ENCODE data around the gene ANKMY2.

ANKMY2 gene

DNA sequence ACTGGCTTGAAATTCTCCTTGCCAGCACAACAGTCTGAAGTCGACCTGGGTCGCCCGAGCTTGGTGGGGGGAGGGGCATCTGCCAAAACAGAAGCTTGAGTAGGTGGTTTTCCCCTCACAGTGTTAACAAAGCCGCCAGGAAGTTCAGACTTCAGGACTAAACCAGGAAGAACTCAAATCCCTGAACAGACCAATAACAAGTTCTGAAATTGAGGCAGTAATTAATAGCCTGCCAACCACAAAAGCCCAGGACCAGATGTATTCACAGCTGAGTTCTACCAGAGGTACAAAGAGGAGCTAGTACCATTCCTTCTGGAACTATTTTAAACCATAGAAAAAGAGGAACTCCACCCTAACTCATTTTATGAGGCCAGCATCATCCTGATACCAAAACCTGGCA lies 73.6 kb downstream of the ANKMY2 start:
- ChIA-PET POLR2A (no interaction called here), CTCF (no interaction called here)
- TF ChIP-seq TARDBP (IDR thresholded peaks at IDR 0.05) (no peak), SUZ12 (IDR thresholded peaks at IDR 0.05) (no peak), FOXM1 (IDR thresholded peaks at IDR 0.05; ENCODE audit: borderline replicate concordance) (no peak), ZNF384 (IDR thresholded peaks at IDR 0.05) (no peak), SP1 (IDR thresholded peaks at IDR 0.05) (no peak)
- DNase-seq (ENCODE audit: extremely low spot score): no peak

GRCh38 chr7:16564909-16565426 lies 80.6 kb downstream of the ANKMY2 start:
- peak; percentile 53 for DNase-seq (ENCODE audit: extremely low spot score)
- CTCF ChIA-PET: interaction anchor here (0.6 to 1.9 kb wide), 20 partner anchors 10 to 487 kb away, joined by 3 to 15 read pairs (median 4); partner anchors contain the start of gene SOSTDC1
- POLR2A ChIA-PET: interaction anchor here (1.0 to 1.4 kb wide), 2 partner anchors 81 to 144 kb away, joined by 4 to 10 read pairs; partner anchors contain the start of genes ANKMY2, BZW2 and CRPPA
- no peak for TF ChIP-seq SP1 (IDR thresholded peaks at IDR 0.05)
- TF ChIP-seq CTBP1 (IDR thresholded peaks at IDR 0.05; ENCODE audit: borderline replicate concordance): no peak
- TF ChIP-seq HDGF (IDR thresholded peaks at IDR 0.05; ENCODE audit: borderline replicate concordance): no peak
- TF ChIP-seq ARNT (IDR thresholded peaks at IDR 0.05): no peak
- no peak for TF ChIP-seq L3MBTL2 (conservative IDR thresholded peaks at IDR 0.05)

DNA sequence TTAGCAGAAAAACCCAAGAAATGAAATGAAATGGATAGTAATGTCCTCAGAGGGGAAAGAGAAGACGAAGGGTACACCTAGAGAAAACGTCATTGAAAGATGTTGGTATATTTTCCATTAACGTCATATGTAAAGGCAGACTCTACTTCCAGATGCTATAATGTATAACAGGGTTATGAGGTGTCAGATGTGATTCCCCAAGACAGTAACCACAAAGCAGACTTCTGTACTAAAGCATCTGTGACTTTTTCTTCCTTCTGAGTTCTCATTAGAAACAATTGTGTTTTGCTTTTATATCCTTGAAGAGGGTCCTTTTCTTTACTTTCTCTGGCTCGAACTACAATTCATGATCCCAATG lies 81.6 kb downstream of the ANKMY2 start:
- CTCF ChIA-PET: interaction anchor here (0.6 to 1.4 kb wide), 14 partner anchors 9 to 484 kb away, joined by 3 to 15 read pairs (median 3); no protein-coding TSS in a partner anchor
- TF ChIP-seq ELF4 (IDR thresholded peaks at IDR 0.05) (no peak), PKNOX1 (IDR thresholded peaks at IDR 0.05) (no peak), NFRKB (IDR thresholded peaks at IDR 0.05) (no peak), HDGF (IDR thresholded peaks at IDR 0.05; ENCODE audit: borderline replicate concordance) (no peak), ZNF384 (IDR thresholded peaks at IDR 0.05) (no peak), FOXK2 (IDR thresholded peaks at IDR 0.05) (no peak), TARDBP (IDR thresholded peaks at IDR 0.05) (no peak), LEF1 (IDR thresholded peaks at IDR 0.05; ENCODE audit: borderline replicate concordance) (no peak), CTBP1 (IDR thresholded peaks at IDR 0.05; ENCODE audit: borderline replicate concordance) (no peak), FOXM1 (IDR thresholded peaks at IDR 0.05; ENCODE audit: borderline replicate concordance) (no peak), ARNT (IDR thresholded peaks at IDR 0.05) (no peak), BHLHE40 (IDR thresholded peaks at IDR 0.05; ENCODE audit: borderline replicate concordance) (no peak), L3MBTL2 (conservative IDR thresholded peaks at IDR 0.05) (no peak), SP1 (IDR thresholded peaks at IDR 0.05) (no peak), SUZ12 (IDR thresholded peaks at IDR 0.05) (no peak), FOXA1 (IDR thresholded peaks at IDR 0.05) (no peak)
- POLR2A ChIA-PET: interaction anchor here (1.4 kb wide), 1 partner anchor 143 kb away, joined by 10 read pairs; the partner anchor contains the start of gene CRPPA
- no peak for DNase-seq (ENCODE audit: extremely low spot score)

DNA sequence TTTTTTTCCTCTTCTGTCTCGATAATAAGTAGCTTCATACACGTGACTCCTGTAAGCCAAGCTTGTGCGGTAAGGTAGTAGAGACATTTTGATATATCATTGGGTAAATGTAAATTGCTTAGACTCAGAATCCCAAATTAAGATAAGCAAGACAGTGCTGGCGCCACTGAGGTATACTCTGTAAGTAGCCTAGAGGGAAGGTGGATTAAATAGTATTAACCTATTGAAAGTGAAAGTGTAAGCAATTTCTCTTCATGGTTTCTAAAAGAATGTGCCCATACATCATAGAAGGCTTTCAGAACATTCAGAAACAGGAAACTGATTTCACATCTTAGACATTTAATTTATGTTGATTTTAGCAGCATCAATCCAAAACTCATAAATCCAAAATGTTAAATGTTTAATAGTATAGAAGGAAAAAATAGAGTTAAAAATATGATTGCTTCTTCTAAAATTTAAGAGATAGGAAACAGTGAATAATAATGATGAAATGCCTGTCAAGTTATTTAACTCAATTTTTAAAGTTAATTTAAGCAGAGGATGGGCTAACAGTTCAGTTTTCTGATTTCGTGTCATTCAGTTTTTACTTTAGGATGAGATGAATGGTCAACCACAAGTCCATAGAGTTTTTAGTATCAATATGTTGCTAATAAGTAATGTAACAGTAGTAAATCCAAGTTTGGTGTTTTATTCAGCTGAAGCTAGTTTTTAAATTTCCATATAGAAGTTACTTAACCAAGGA lies 82.1 kb downstream of the ANKMY2 start:
- DNase-seq (ENCODE audit: extremely low spot score): no peak
- ChIA-PET CTCF (no interaction called here), POLR2A (no interaction called here)
- TF ChIP-seq FOXK2 (IDR thresholded peaks at IDR 0.05): no peak
- TF ChIP-seq HDGF (IDR thresholded peaks at IDR 0.05; ENCODE audit: borderline replicate concordance): no peak
- TF ChIP-seq FOXM1 (IDR thresholded peaks at IDR 0.05; ENCODE audit: borderline replicate concordance): no peak
- TF ChIP-seq L3MBTL2 (conservative IDR thresholded peaks at IDR 0.05): no peak
- TF ChIP-seq SUZ12 (IDR thresholded peaks at IDR 0.05): no peak
- TF ChIP-seq SP1 (IDR thresholded peaks at IDR 0.05): no peak
- no peak for TF ChIP-seq ARNT (IDR thresholded peaks at IDR 0.05)

GRCh38 chr7:16562456-16563220 lies 82.9 kb downstream of the ANKMY2 start:
- no peak for DNase-seq (ENCODE audit: extremely low spot score)
- no peak for TF ChIP-seq FOXA1 (IDR thresholded peaks at IDR 0.05)
- TF ChIP-seq FOXK2 (IDR thresholded peaks at IDR 0.05): no peak
- TF ChIP-seq SP1 (IDR thresholded peaks at IDR 0.05): no peak
- no peak for TF ChIP-seq SUZ12 (IDR thresholded peaks at IDR 0.05)
- TF ChIP-seq TARDBP (IDR thresholded peaks at IDR 0.05): no peak
- no peak for TF ChIP-seq BHLHE40 (IDR thresholded peaks at IDR 0.05; ENCODE audit: borderline replicate concordance)
- no peak for TF ChIP-seq LEF1 (IDR thresholded peaks at IDR 0.05; ENCODE audit: borderline replicate concordance)
- no peak for TF ChIP-seq ELF4 (IDR thresholded peaks at IDR 0.05)
- TF ChIP-seq NFRKB (IDR thresholded peaks at IDR 0.05): no peak
- no peak for TF ChIP-seq L3MBTL2 (conservative IDR thresholded peaks at IDR 0.05)
- TF ChIP-seq ZNF384 (IDR thresholded peaks at IDR 0.05): no peak
- TF ChIP-seq PKNOX1 (IDR thresholded peaks at IDR 0.05): no peak
- TF ChIP-seq CTBP1 (IDR thresholded peaks at IDR 0.05; ENCODE audit: borderline replicate concordance): no peak
- TF ChIP-seq ARNT (IDR thresholded peaks at IDR 0.05): no peak
- TF ChIP-seq HDGF (IDR thresholded peaks at IDR 0.05; ENCODE audit: borderline replicate concordance): no peak
- ChIA-PET POLR2A (no interaction called here), CTCF (no interaction called here)

- ChIA-PET POLR2A (no interaction called here), CTCF (no interaction called here)
- TF ChIP-seq CTBP1 (IDR thresholded peaks at IDR 0.05; ENCODE audit: borderline replicate concordance): no peak
- no peak for TF ChIP-seq HDGF (IDR thresholded peaks at IDR 0.05; ENCODE audit: borderline replicate concordance)
- no peak for TF ChIP-seq FOXK2 (IDR thresholded peaks at IDR 0.05)
- TF ChIP-seq PKNOX1 (IDR thresholded peaks at IDR 0.05): no peak
- no peak for TF ChIP-seq NFRKB (IDR thresholded peaks at IDR 0.05)
- no peak for TF ChIP-seq FOXA1 (IDR thresholded peaks at IDR 0.05)
- no peak for TF ChIP-seq TARDBP (IDR thresholded peaks at IDR 0.05)
- TF ChIP-seq FOXM1 (IDR thresholded peaks at IDR 0.05; ENCODE audit: borderline replicate concordance): no peak
- TF ChIP-seq ELF4 (IDR thresholded peaks at IDR 0.05): no peak
- TF ChIP-seq LEF1 (IDR thresholded peaks at IDR 0.05; ENCODE audit: borderline replicate concordance): no peak
- TF ChIP-seq L3MBTL2 (conservative IDR thresholded peaks at IDR 0.05): no peak
- TF ChIP-seq ARNT (IDR thresholded peaks at IDR 0.05): no peak
- TF ChIP-seq SP1 (IDR thresholded peaks at IDR 0.05): no peak
- no peak for TF ChIP-seq SUZ12 (IDR thresholded peaks at IDR 0.05)
- no peak for TF ChIP-seq BHLHE40 (IDR thresholded peaks at IDR 0.05; ENCODE audit: borderline replicate concordance)
- TF ChIP-seq ZNF384 (IDR thresholded peaks at IDR 0.05): no peak
Observed at GRCh38 chr7:16561943-16562342, 83.6 kb downstream of the ANKMY2 start.

More at GRCh38 chr7:16561943-16562342, 83.6 kb downstream of the ANKMY2 start:
- DNase-seq (ENCODE audit: extremely low spot score): no peak

All from HEK293T (cell line).